Smooth muscle cell (in vitro differentiated cells): ENCODE data around the gene MOSMO. TPM values are rescaled to one million over a fixed set of nuclear protein-coding genes. Genes with fewer than 3 reads are reported as not detected.
"Not testable (repeated sequence)": the region's sequence is repeated elsewhere in the genome, so short reads cannot be mapped to it uniquely, and the experiment has no call there.

Experiments used
- DNase-seq: peaks from one replicate; lab custom pipeline; 2025; ENCODE audit not compliant: unreplicated experiment; lab: John Stamatoyannopoulos, UW
- H2AFZ ChIP-seq: fragments of 200-600 bp; sonication (generic); 2 replicates; pipeline ENCODE4 v1.6.0; 2016; ENCODE audit warnings: antibody characterized with exemption, low read depth, mild to moderate bottlenecking
- H3F3A ChIP-seq: fragments of 200-600 bp; sonication (generic); 2 replicates; pipeline ENCODE4 v1.6.0; 2017; ENCODE audit warnings: antibody characterized with exemption, low read depth
- H3K27ac ChIP-seq: fragments of 200-600 bp; sonication (generic); 2 replicates; pipeline ENCODE4 v1.5.1; 2016; ENCODE audit warnings: low read depth, mild to moderate bottlenecking
- H3K27me3 ChIP-seq: fragments of 200-600 bp; sonication (generic); 2 replicates; pipeline ENCODE4 v1.6.1; 2016; ENCODE audit warnings: low read depth, mild to moderate bottlenecking
- H3K36me3 ChIP-seq: fragments of 200-600 bp; sonication (generic); 2 replicates; pipeline ENCODE4 v1.5.1; 2016; ENCODE audit warnings: low read depth
- H3K4me1 ChIP-seq: fragments of 200-600 bp; sonication (generic); 2 replicates; pipeline ENCODE4 v1.5.1; 2016; ENCODE audit warnings: low read depth
- H3K4me2 ChIP-seq: fragments of 200-600 bp; sonication (generic); 2 replicates; pipeline ENCODE4 v1.6.0; 2016; ENCODE audit warnings: mild to moderate bottlenecking
- H3K4me3 ChIP-seq: fragments of 200-600 bp; sonication (generic); 2 replicates; pipeline ENCODE4 v1.5.1; 2016; ENCODE audit warnings: mild to moderate bottlenecking
- H3K79me2 ChIP-seq: fragments of 200-600 bp; sonication (generic); 2 replicates; pipeline ENCODE4 v1.6.0; 2016; ENCODE audit warnings: low read depth, mild to moderate bottlenecking
- H3K9ac ChIP-seq: fragments of 200-600 bp; sonication (generic); 2 replicates; pipeline ENCODE4 v1.6.0; 2016; ENCODE audit warnings: low read depth
- H3K9me3 ChIP-seq: fragments of 200-600 bp; sonication (generic); replicated peaks from 2 replicates; pipeline ENCODE4 v1.5.1; 2016; ENCODE audit warnings: low read depth
- H4K20me1 ChIP-seq: fragments of 200-600 bp; sonication (generic); 2 replicates; pipeline ENCODE4 v1.6.0; 2016; ENCODE audit warnings: low read depth
- CTCF ChIP-seq: fragments of 200-600 bp; sonication (generic); IDR thresholded peaks from 2 replicates; pipeline ENCODE4 v1.5.1; 2017; ENCODE audit warnings: borderline replicate concordance, mild to moderate bottlenecking, antibody characterized with exemption; ENCODE audit not compliant: insufficient read depth, poor library complexity, severe bottlenecking
- WGBS: methylation state at CpG from one replicate; pipeline ENCODE4 v1.1.7; 2016; ENCODE audit warnings: low lambda C conversion rate; 5-methylcytosine and 5-hydroxymethylcytosine counted together
- polyA plus RNA-seq: library from polyadenylated mRNA; unstranded; fragments of >200 nt; fragmentation: Nextera tagmentation; extraction: Ambion mirVana; gene quantifications from 2 replicates; pipeline ENCODE4 v1.2.1, GENCODE V29; 2016
- total RNA-seq: library from RNA; depleted of rRNA; stranded (reverse); fragments of >200 nt; gene quantifications from 2 replicates; pipeline ENCODE4 v1.2.3, GENCODE V29; 2014

Gene MOSMO
- total and polyA plus RNA-seq, 2 experiments from 2014 or later: 2.8 to 18.6 TPM

- no peak for DNase-seq
- TF ChIP-seq CTCF: no peak
- Histone ChIP-seq H4K20me1 (no peaks in the 10 kb centered on the region), H3K27me3 (peaks cover 26% of the 10 kb centered on the region), H3K27ac (no peak overlapping the region), H3K36me3 (no peaks in the 10 kb centered on the region), H3K79me2 (no peaks in the 10 kb centered on the region), H2AFZ (no peak overlapping the region), H3K9me3 (no peaks in the 10 kb centered on the region), H3K4me3 (no peak overlapping the region), H3K9ac (no peak overlapping the region), H3K4me1 (no peaks in the 10 kb centered on the region), H3F3A (no peaks in the 10 kb centered on the region), H3K4me2 (no peak overlapping the region)
- WGBS: 69% methylated on average over 4 of the region's 4 CpGs
Observed at GRCh38 chr16:22109258-22109898, 101.5 kb downstream of the MOSMO start.

- H2AFZ ChIP-seq, H3K36me3 ChIP-seq, H3K4me1 ChIP-seq, H3K27ac ChIP-seq, H3K4me3 ChIP-seq, H3K4me2 ChIP-seq, H3K9ac ChIP-seq, H4K20me1 ChIP-seq, H3F3A ChIP-seq, H3K9me3 ChIP-seq, H3K79me2 ChIP-seq, DNase-seq: not testable (repeated sequence)
- peaks cover 26% of the 10 kb centered on the region for H3K27me3 ChIP-seq
- WGBS: 87% methylated on average over 5 of the region's 5 CpGs
Observed at GRCh38 chr16:22111629-22112028, 103.7 kb downstream of the MOSMO start.

- Histone ChIP-seq H3K9me3 (no peaks in the 10 kb centered on the region), H3K27ac (no peak overlapping the region), H3K4me1 (no peaks in the 10 kb centered on the region), H4K20me1 (no peaks in the 10 kb centered on the region), H3K4me2 (no peak overlapping the region), H3K27me3 (no peaks in the 10 kb centered on the region), H3K4me3 (no peak overlapping the region), H3F3A (no peaks in the 10 kb centered on the region), H2AFZ (no peak overlapping the region), H3K79me2 (no peaks in the 10 kb centered on the region), H3K9ac (no peak overlapping the region), H3K36me3 (no peaks in the 10 kb centered on the region)
- no peak for DNase-seq
- WGBS: 66% methylated on average over 2 of the region's 2 CpGs
- TF ChIP-seq CTCF: no peak
Observed at GRCh38 chr16:22116095-22116700, 108.3 kb downstream of the MOSMO start.

GRCh38 chr16:22117609-22118008, 109.7 kb downstream of the MOSMO start:
- no peaks in the 10 kb centered on the region for H4K20me1 ChIP-seq
- H3K79me2 ChIP-seq: no peaks in the 10 kb centered on the region
- 88% methylated on average over 2 of the region's 2 CpGs for WGBS
- no peak for DNase-seq
- H3K9ac ChIP-seq: no peak overlapping the region
- H3K4me3 ChIP-seq: no peak overlapping the region
- H3K4me1 ChIP-seq: no peaks in the 10 kb centered on the region
- H3K36me3 ChIP-seq: no peaks in the 10 kb centered on the region
- H3F3A ChIP-seq: no peaks in the 10 kb centered on the region
- TF ChIP-seq CTCF: no peak
- H3K9me3 ChIP-seq: no peaks in the 10 kb centered on the region
- no peak overlapping the region for H3K4me2 ChIP-seq
- no peak overlapping the region for H2AFZ ChIP-seq
- no peak overlapping the region for H3K27ac ChIP-seq
- H3K27me3 ChIP-seq: no peaks in the 10 kb centered on the region
